GM23338 (cell line): ENCODE results near the gene RCBTB2. TPM values are rescaled to one million over a fixed set of nuclear protein-coding genes. Genes with fewer than 3 reads are reported as not detected.

Source experiments
- polyA plus RNA-seq: library from polyadenylated mRNA; unstranded; fragments of >200 nt; fragmentation: Nextera tagmentation; extraction: Ambion mirVana; gene quantifications from 2 replicates; pipeline ENCODE4 v1.2.1, GENCODE V29; 2016
- total RNA-seq: library from RNA; depleted of rRNA; stranded (reverse); fragments of >200 nt; shearing (Covaris generic); gene quantifications from 2 replicates; pipeline ENCODE4 v1.2.3, GENCODE V29; 2014; rRNA removed

The RCBTB2 gene
- total and polyA plus RNA-seq, 2 experiments from 2014 or later: 8.1 to 20.8 TPM

Other genes with a start within 250 kb of the RCBTB2 start
- 18.9 and 19.5 TPM in 2 replicates for gene RB1, start 229.3 kb downstream of the RCBTB2 start, total RNA-seq
- 22.3 and 23.2 TPM in 2 replicates for gene RB1, start 229.3 kb downstream of the RCBTB2 start, polyA plus RNA-seq
- 1.4 and 2.6 TPM in 2 replicates for gene LPAR6, start 120.0 kb downstream of the RCBTB2 start, total RNA-seq
- 1.9 and 2.1 TPM in 2 replicates for gene LPAR6, start 120.0 kb downstream of the RCBTB2 start, polyA plus RNA-seq
- not detected in 2 replicates for gene CYSLTR2, start 120.8 kb upstream of the RCBTB2 start, total RNA-seq
- not detected in 2 replicates for gene CYSLTR2, start 120.8 kb upstream of the RCBTB2 start, polyA plus RNA-seq